WTC11 (cell line): ENCODE results near the gene TIMM17B.

Source experiments
- AFF4 ChIP-seq: sonication (generic); formaldehyde crosslinking; IDR thresholded peaks from 2 replicates; pipeline ENCODE4 v1.8.1; 2023; ENCODE audit warnings: mild to moderate bottlenecking, missing genetic modification reagents, borderline replicate concordance
- CREB1 ChIP-seq: sonication (generic); formaldehyde crosslinking; IDR thresholded peaks from 2 replicates; pipeline ENCODE4 v1.8.0; 2023; ENCODE audit warnings: mild to moderate bottlenecking, missing genetic modification reagents
- CTCF ChIP-seq: fragments of 200-600 bp; IDR thresholded peaks from 2 replicates; pipeline ENCODE4 v1.8.0; 2022; ENCODE audit warnings: antibody characterized with exemption
- IRF2 ChIP-seq: sonication (generic); formaldehyde crosslinking; IDR thresholded peaks from 2 replicates; pipeline ENCODE4 v1.8.0; 2022; ENCODE audit warnings: low read depth, missing genetic modification reagents, borderline replicate concordance
- NR2C2 ChIP-seq: sonication (generic); formaldehyde crosslinking; IDR thresholded peaks from 2 replicates; pipeline ENCODE4 v1.8.0; 2022; ENCODE audit warnings: mild to moderate bottlenecking, missing genetic modification reagents
- TCF7 ChIP-seq: sonication (generic); formaldehyde crosslinking; IDR thresholded peaks from 2 replicates; pipeline ENCODE4 v1.8.0; 2022; ENCODE audit warnings: mild to moderate bottlenecking, low read depth, missing genetic modification reagents, moderate library complexity
- ZNF121 ChIP-seq: sonication (generic); formaldehyde crosslinking; IDR thresholded peaks from 2 replicates; pipeline ENCODE4 v1.8.0; 2023; ENCODE audit warnings: missing genetic modification reagents
- ZNF281 ChIP-seq: sonication (generic); formaldehyde crosslinking; IDR thresholded peaks from 2 replicates; pipeline ENCODE4 v1.8.0; 2023; ENCODE audit warnings: mild to moderate bottlenecking, missing genetic modification reagents
- ZNF425 ChIP-seq: fragments of 250-450 bp; sonication (Bioruptor Pico); conservative IDR thresholded peaks from 2 replicates; pipeline ENCODE4 v1.9.0; 2021; ENCODE audit warnings: mild to moderate bottlenecking

GRCh38 chrX:48913605-48914366, 16.2 kb upstream of the TIMM17B start:
- no peak for TF ChIP-seq CTCF
- TF ChIP-seq ZNF425 (CRISPR knock-in tag) = no peak
- TF ChIP-seq NR2C2 (CRISPR knock-in tag) = no peak
- TF ChIP-seq AFF4 = no peak
- TF ChIP-seq TCF7 = no peak
- TF ChIP-seq IRF2 (CRISPR knock-in tag) = no peak
- TF ChIP-seq ZNF281 = no peak
- no peak for TF ChIP-seq CREB1 (CRISPR knock-in tag)
- TF ChIP-seq ZNF121 (CRISPR knock-in tag) = no peak
